Posterior cingulate gyrus (tissue), 11 donors: ENCODE results near the gene RAP1GAP.
"Not testable (repeated sequence)": the region's sequence is repeated elsewhere in the genome, so short reads cannot be mapped to it uniquely, and the experiment has no call there.

Experiments
- DNase-seq, 10 donors: peaks; one replicate each; pipeline versions ENCODE4 v3.0.0 to v3.0.0-alpha.2; 2020 to 2021; ENCODE audit warnings: mixed read lengths in 3 of 10
- intact Hi-C: fragments of 100-400 bp; cut with DNase I; formaldehyde crosslinking; loops from one replicate; pipeline ENCODE4 v1.15.1; 2023

Gene RAP1GAP

GRCh38 chr1:21576798-21577187 is 92.4 kb downstream of the RAP1GAP start:
- intact Hi-C loops, result no loop called here

DNA sequence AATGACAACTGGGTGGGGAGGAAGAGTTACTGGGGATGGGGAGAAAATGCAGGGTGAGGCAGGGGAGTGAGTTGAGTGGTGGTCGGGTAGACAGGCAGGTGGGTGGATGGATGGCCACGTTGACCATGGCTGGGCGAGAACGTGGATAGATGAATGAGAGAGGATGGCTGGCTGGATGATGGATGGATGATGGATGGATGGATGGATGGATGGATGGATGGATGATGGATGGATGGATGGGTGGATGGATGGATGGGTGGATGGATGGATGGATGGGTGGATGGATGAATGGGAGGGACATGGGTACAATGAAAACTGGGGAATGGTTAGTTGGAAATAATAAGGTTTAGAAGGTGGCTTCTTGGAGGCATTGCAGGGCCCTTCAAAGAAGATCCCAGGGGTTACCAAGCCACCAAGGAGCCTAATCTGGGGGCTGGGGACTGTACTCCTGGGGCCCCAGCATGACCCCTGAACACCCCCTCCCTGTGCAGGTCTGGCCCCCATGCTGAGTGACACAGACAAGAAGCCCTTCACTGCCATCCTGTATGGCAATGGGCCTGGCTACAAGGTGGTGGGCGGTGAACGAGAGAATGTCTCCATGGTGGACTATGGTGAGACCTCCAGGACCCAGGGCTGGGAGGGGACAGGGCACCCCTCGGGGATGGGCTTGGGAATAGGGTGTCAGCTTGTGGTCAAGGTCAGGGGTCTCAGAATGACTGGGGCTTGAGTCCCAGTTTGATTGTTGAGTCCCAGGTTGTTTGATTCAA is 92.9 kb downstream of the RAP1GAP start:
- intact Hi-C loops, result no loop called here

More at GRCh38 chr1:21576798-21577187, 92.4 kb downstream of the RAP1GAP start:
- no peak for DNase-seq

GRCh38 chr1:21575351-21575942 is 93.7 kb downstream of the RAP1GAP start:
- peak in 2 of 10 donors; percentile 61 to 79 for DNase-seq
- intact Hi-C loops, result no loop called here

More for the DNA sequence above, 92.9 kb downstream of the RAP1GAP start:
- peak in 1 of 10 donors; percentile 50 for DNase-seq

- DNase-seq, result peak in 3 of 10 donors; percentile 62 to 70 (median 70)
- intact Hi-C loops, result no loop called here
These were observed 94.5 kb downstream of the RAP1GAP start for GRCh38 chr1:21574466-21575151.

DNA sequence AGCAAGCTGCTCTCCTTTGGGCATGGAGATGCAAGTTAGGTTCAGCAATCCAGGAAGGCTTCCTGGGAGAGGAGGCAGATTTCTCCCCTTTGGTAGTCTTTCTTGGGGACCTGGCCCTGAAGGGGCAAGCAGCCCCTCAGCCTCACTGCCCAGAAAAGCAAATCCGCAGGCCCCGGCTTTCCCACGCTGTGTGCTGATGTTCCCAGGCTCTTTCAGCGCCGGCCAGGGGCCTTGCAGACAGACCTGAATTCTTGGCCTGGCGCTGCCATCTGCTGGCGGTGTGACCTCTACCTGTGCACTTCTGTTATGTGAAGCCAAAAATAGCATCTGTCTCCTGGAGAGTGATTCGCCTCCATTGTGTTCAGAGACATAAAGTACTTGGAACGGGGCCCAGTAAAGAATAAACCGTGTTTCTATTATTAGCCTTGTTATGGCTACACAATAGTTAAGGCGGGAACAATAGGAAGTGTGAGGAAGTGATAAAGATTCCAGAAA is 95.1 kb downstream of the RAP1GAP start:
- intact Hi-C loops, result no loop called here

GRCh38 chr1:21573475-21573874 is 95.7 kb downstream of the RAP1GAP start:
- intact Hi-C loops, result no loop called here
- peak in 3 of 10 donors; percentile 26 to 64 (median 62) for DNase-seq

More for the DNA sequence above, 95.1 kb downstream of the RAP1GAP start:
- DNase-seq, result peak in 9 of 10 donors; percentile 36 to 93 (median 69)

DNA sequence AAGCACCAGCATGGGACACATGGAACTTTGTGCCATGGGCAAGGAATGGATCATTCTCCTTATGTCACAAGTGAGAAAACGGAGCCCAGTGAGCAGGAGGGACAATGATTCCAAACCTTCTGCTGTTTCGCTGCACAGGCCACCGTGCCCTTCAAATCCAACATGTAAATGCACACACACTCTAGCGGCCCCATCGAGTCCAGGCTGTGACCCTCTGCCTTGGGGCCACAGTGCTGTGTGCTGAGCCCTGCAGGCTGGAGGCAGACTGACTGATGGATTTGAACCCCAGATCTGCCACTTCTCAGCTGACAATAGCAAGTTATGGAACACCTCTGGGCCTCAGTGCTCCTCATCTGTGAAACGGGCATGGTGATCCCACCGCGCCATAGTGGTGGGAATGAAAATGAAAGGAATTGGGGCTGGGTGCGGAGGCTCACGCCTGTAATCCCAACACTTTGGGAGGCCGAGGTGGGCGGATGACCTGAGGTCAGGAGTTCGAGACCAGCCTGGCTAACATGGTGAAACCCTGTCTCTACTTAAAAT is 96.4 kb downstream of the RAP1GAP start:
- DNase-seq, result peak in 2 of 10 donors; percentile 41 to 66
- intact Hi-C loops, result no loop called here

GRCh38 chr1:21572221-21572620 is 96.9 kb downstream of the RAP1GAP start:
- DNase-seq, result peak in 2 of 10 donors; percentile 41 to 66
- intact Hi-C loops, result no loop called here

DNA sequence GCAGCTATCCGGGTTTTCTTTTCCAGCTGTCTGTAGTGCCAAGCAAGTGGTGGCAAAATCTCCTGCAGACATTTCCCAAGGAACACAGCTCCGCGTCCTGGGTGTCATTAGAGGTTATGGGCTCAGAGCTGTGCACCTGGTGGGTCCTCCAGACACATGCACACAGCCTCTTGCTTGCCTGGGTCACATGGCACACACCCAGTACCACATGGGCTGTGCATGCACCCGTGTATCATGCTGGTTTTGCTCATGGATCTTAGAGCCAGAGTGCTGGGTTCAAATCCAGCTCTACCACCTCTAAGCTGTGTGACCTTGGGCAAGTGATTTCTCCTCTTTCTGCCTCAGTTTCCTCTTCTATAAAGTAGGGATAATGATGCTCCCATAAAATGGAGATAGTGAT is 98.3 kb downstream of the RAP1GAP start:
- DNase-seq, result peak in 2 of 10 donors; percentile 27 to 36
- intact Hi-C loops, result no loop called here

DNA sequence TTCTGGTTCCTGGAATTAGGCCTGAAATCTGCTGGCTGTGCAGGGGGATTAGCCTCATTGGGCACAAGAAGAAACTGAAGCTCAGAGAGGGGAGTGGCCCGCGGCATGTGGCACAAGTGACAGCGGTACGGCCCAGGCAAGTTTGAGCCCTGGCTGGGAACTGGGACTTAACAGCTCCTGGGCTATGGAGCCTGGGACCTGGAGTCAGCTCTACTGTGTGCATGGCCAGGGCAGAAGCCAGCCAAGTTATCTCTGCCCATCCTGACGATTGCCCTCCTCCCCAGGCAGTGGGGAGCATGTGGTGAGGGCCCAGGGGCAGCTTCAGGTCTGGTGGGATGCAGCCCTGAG is 98.7 kb downstream of the RAP1GAP start:
- intact Hi-C loops, result no loop called here
- peak in 3 of 10 donors; percentile 34 to 59 (median 58) for DNase-seq

GRCh38 chr1:21569820-21570527 is 99.2 kb downstream of the RAP1GAP start:
- DNase-seq, result peak in 2 of 10 donors; percentile 34 to 60
- intact Hi-C loops, result no loop called here

- intact Hi-C loops, result no loop called here
- peak in 3 of 10 donors; percentile 29 to 53 (median 46) for DNase-seq
These were observed 100.3 kb downstream of the RAP1GAP start for GRCh38 chr1:21568809-21569385.

GRCh38 chr1:21568006-21568746 is 101.0 kb downstream of the RAP1GAP start:
- peak in 3 of 10 donors; percentile 61 to 72 (median 61) for DNase-seq
- intact Hi-C loops, result no loop called here

GRCh38 chr1:21567241-21568005 is 101.7 kb downstream of the RAP1GAP start:
- intact Hi-C loops, result no loop called here
- peak in 3 of 10 donors; percentile 66 to 82 (median 81) for DNase-seq

GRCh38 chr1:21566361-21566760 is 102.8 kb downstream of the RAP1GAP start:
- peak in 3 of 10 donors; percentile 24 to 79 (median 58) for DNase-seq
- intact Hi-C loops, result not testable (repeated sequence)

DNA sequence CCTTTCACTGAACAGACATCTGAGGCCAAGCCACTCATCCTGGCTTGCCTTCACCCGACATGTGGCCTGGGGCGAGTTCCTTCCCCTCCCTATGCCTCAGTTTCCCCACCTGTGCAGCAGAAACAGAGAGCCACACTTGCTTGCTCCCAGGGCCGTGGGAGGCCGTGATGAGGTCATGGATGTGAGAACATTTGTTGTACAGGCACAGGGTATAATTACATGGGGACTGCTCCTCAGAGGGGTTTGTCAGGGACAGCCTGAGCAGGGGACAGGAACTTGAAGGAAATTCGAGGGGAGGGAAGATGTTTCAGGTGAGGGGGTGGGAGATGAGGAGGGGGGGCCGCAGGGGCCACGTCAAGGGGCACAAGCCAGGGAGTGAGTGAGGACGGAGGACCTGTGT is 103.9 kb downstream of the RAP1GAP start:
- intact Hi-C loops, result no loop called here
- peak in 3 of 10 donors; percentile 17 to 44 (median 25) for DNase-seq

- peak in 1 of 10 donors; percentile 65 for DNase-seq
- intact Hi-C loops, result no loop called here
These were observed 104.5 kb downstream of the RAP1GAP start for GRCh38 chr1:21564521-21565095.

DNA sequence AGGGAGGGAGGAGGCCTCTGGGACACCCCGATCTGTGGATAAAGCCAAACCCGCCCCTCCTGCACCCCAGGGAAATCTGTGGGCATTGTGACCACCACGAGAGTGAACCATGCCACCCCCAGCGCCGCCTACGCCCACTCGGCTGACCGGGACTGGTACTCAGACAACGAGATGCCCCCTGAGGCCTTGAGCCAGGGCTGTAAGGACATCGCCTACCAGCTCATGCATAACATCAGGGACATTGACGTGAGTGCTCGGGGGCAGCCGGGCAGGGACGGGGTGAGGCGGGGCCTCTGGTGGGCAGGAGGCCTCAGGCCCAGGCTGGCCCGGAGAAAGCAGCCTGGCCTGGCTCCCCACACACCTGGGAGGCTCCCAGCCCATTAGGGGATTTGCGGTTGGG is 105.2 kb downstream of the RAP1GAP start:
- intact Hi-C loops, result no loop called here
- peak in 3 of 10 donors; percentile 55 to 68 (median 67) for DNase-seq
